ENCODE measurements around the gene ZFP3.
"Not testable (repeated sequence)": the region's sequence is repeated elsewhere in the genome, so short reads cannot be mapped to it uniquely, and the experiment has no call there.

DNA sequence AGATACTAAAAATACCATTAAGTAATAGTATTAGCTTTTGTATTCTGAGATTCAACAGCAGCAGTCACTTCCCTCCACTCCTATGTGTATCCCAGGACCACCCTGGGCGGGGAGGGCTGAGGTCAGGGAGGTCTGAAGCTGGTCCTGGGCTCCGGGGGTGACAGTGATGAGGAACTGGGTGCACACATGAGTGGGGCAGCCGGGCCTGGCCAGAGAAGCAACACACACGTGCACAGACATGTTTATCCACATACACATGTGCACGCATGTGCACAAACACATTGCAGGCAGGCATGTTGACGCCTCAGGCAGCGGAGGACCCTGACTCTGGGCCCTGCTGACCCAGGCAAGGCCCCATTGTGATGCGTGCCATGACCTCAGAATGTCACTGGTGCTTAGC, 50.1 kb downstream of the ZFP3 start:
- TF ChIP-seq, protein P1, sequence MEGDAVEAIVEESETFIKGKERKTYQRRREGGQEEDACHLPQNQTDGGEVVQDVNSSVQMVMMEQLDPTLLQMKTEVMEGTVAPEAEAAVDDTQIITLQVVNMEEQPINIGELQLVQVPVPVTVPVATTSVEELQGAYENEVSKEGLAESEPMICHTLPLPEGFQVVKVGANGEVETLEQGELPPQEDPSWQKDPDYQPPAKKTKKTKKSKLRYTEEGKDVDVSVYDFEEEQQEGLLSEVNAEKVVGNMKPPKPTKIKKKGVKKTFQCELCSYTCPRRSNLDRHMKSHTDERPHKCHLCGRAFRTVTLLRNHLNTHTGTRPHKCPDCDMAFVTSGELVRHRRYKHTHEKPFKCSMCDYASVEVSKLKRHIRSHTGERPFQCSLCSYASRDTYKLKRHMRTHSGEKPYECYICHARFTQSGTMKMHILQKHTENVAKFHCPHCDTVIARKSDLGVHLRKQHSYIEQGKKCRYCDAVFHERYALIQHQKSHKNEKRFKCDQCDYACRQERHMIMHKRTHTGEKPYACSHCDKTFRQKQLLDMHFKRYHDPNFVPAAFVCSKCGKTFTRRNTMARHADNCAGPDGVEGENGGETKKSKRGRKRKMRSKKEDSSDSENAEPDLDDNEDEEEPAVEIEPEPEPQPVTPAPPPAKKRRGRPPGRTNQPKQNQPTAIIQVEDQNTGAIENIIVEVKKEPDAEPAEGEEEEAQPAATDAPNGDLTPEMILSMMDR (conservative IDR thresholded peaks at IDR 0.05; ENCODE audit: low read length): not testable (repeated sequence)
- TF ChIP-seq EZH2phosphoT487 (IDR thresholded peaks at IDR 0.05; ENCODE audit: borderline replicate concordance, low read depth, low read length): not testable (repeated sequence)

All from OCI-LY7 (cell line).